ENCODE results near the gene KSR2.

Gene KSR2

GRCh38 chr12:117567644-117568216 is 401.1 kb downstream of the KSR2 start:
- DNase-seq: no peak

- DNase-seq: no peak
These were observed 403.9 kb downstream of the KSR2 start for GRCh38 chr12:117564881-117565280.

- no peak for DNase-seq
These were observed 405.1 kb downstream of the KSR2 start for GRCh38 chr12:117563706-117564105.

GRCh38 chr12:117563007-117563406 is 405.8 kb downstream of the KSR2 start:
- no peak for DNase-seq

- no peak for DNase-seq
These were observed 406.8 kb downstream of the KSR2 start for GRCh38 chr12:117561990-117562389.

GRCh38 chr12:117559978-117560377 is 408.8 kb downstream of the KSR2 start:
- DNase-seq: no peak

- no peak for DNase-seq
These were observed 412.9 kb downstream of the KSR2 start for GRCh38 chr12:117555889-117556288.

GRCh38 chr12:117552971-117553370 is 415.8 kb downstream of the KSR2 start:
- DNase-seq: no peak

- no peak for DNase-seq
These were observed 417.1 kb downstream of the KSR2 start for GRCh38 chr12:117551665-117552064.

- DNase-seq: no peak
These were observed 421.6 kb downstream of the KSR2 start for GRCh38 chr12:117547209-117547608.

- no peak for DNase-seq
These were observed 423.6 kb downstream of the KSR2 start for GRCh38 chr12:117545216-117545615.

GRCh38 chr12:117540011-117540410 is 428.8 kb downstream of the KSR2 start:
- no peak for DNase-seq

GRCh38 chr12:117538926-117539325 is 429.9 kb downstream of the KSR2 start:
- no peak for DNase-seq

GRCh38 chr12:117538032-117538690 is 430.6 kb downstream of the KSR2 start:
- no peak for DNase-seq

- DNase-seq: no peak
These were observed 435.1 kb downstream of the KSR2 start for GRCh38 chr12:117533687-117534086.

- DNase-seq: no peak
These were observed 438.0 kb downstream of the KSR2 start for GRCh38 chr12:117530796-117531195.

- no peak for DNase-seq
These were observed 440.3 kb downstream of the KSR2 start for GRCh38 chr12:117528538-117528937.

- DNase-seq: no peak
These were observed 441.3 kb downstream of the KSR2 start for GRCh38 chr12:117527479-117527855.

- DNase-seq: no peak
These were observed 441.9 kb downstream of the KSR2 start for GRCh38 chr12:117526757-117527478.

GRCh38 chr12:117525766-117526165 is 443.0 kb downstream of the KSR2 start:
- DNase-seq: no peak

- no peak for DNase-seq
These were observed 444.0 kb downstream of the KSR2 start for GRCh38 chr12:117524806-117525205.

GRCh38 chr12:117523971-117524370 is 444.8 kb downstream of the KSR2 start:
- DNase-seq: no peak

GRCh38 chr12:117522559-117522958 is 446.2 kb downstream of the KSR2 start:
- DNase-seq: no peak

- no peak for DNase-seq
These were observed 446.9 kb downstream of the KSR2 start for GRCh38 chr12:117521867-117522266.
